Heart left ventricle (tissue), 16 donors: ENCODE measurements around the gene WASF3. TPM values are rescaled to one million over a fixed set of nuclear protein-coding genes. Genes with fewer than 3 reads are reported as not detected.

Source experiments
- ATAC-seq, 4 donors: fragments of 200-7000 bp; cut with Tn5 transposase; one replicate each; pipeline ENCODE4 v1.9.1; 2020 to 2022; ENCODE audit warnings: moderate library complexity in 4 of 4, mild to moderate bottlenecking in 3 of 4, moderate number of reproducible peaks in 1 of 4
- DNase-seq, 5 donors: peaks; one replicate each; pipeline ENCODE4 v3.0.0-alpha.2; 2020
- H3K27ac ChIP-seq, 12 donors: fragments of 200-600 bp; sonication (generic) in 4 of 12; one replicate each; pipeline versions ENCODE4 v1.5.0 to v1.8.0; 2016 to 2022; ENCODE audit warnings: mild to moderate bottlenecking in 2 of 12
- H3K27me3 ChIP-seq, 9 donors: fragments of 200-600 bp; sonication (generic) in 2 of 9; one replicate each; pipeline versions ENCODE4 v1.5.1 to v1.8.0; 2016 to 2022; ENCODE audit warnings: mild to moderate bottlenecking in 3 of 9
- H3K36me3 ChIP-seq, 9 donors: fragments of 200-600 bp; sonication (generic) in 2 of 9; one replicate each; pipeline versions ENCODE4 v1.5.0 to v1.8.0; 2018 to 2022; ENCODE audit warnings: mild to moderate bottlenecking in 2 of 9
- H3K4me1 ChIP-seq, 12 donors: fragments of 200-600 bp; sonication (generic) in 4 of 12; one replicate each; pipeline versions ENCODE4 v1.5.0 to v1.8.0; 2016 to 2022; ENCODE audit warnings: mild to moderate bottlenecking in 3 of 12
- H3K4me3 ChIP-seq, 12 donors: fragments of 200-600 bp; sonication (generic) in 4 of 12; one replicate each; pipeline versions ENCODE4 v1.5.0 to v1.8.0; 2017 to 2022; ENCODE audit warnings: mild to moderate bottlenecking in 9 of 12, moderate library complexity in 4 of 12
- H3K9me3 ChIP-seq, 12 donors: fragments of 200-600 bp; sonication (generic) in 4 of 12; one replicate each; pipeline versions ENCODE4 v1.5.0 to v1.8.0; 2016 to 2022; ENCODE audit warnings: mild to moderate bottlenecking in 1 of 12
- POLR2A ChIP-seq, 2 donors: fragments of 450-650 bp; IDR thresholded peaks; one replicate each; pipeline ENCODE4 v1.6.1; 2017; ENCODE audit warnings: antibody characterized with exemption in 2 of 2, mild to moderate bottlenecking in 2 of 2, moderate library complexity in 2 of 2
- WGBS, 4 donors: extraction: QIAGEN DNeasy Blood & Tissue Kit in 2 of 4; methylation state at CpG; one replicate each; pipeline versions ENCODE4 v1.1.5 to v1.1.7; 2013 to 2018; 5-methylcytosine and 5-hydroxymethylcytosine counted together
- intact Hi-C, 10 donors: fragments of 100-400 bp; cut with DNase I; formaldehyde crosslinking; loops; one replicate each; pipeline versions ENCODE4 v1.11.1 to v1.14.2; 2022
- polyA plus RNA-seq, 2 donors: library from polyadenylated mRNA; stranded (reverse); fragments of 200-250 nt; gene quantifications; one replicate each; pipeline ENCODE4 v1.2.3, GENCODE V29; 2013
- total RNA-seq, 9 donors: library from RNA; depleted of rRNA in 2 of 9; stranded (reverse); fragments of >200 nt in 2 of 9; fragmentation: NEBNext Ultra II Directional in 3 of 9; extraction: Animal tissue kit (Norgen Biotek cat#: 25700) in 3 of 9; gene quantifications; one replicate each; pipeline versions ENCODE4 v1.1.0 to v1.2.4, GENCODE V29; 2016 to 2023
- TF ChIP-seq, protein P1 (sequence below), 12 donors: fragments of 200-600 bp; sonication (generic) in 4 of 12; IDR thresholded peaks; one replicate each; pipeline versions ENCODE4 v1.5.0 to v1.8.0; 2018 to 2022; ENCODE audit warnings: antibody characterized with exemption in 12 of 12, mild to moderate bottlenecking in 5 of 12
- donor health status: ischemic (EF 13 %, LVEDD 7.1; RV severe dilation, severe dysfunction).
- donor health status: healthy with polysubstance abuse.
- donor health status: DM: no; HTN: yes; CAD: no.
- donor health status: DM: no; HTN: no; CAD: no.
- donor health status: ischemic (EF 25% LVEDD 6.9; RV normal size, moderate dysfunction).
- donor health status: ischemic (EF 25% LVEDD 5.7; RV mildly dilated, moderate dysfunction).
- donor health status: healthy.
- donor health status: DM: yes; HTN: yes; CAD: no.
- donor health status: ischemic (EF 35%, LVEDD 5.7; RV mildly dilated, moderate dysfunction).
- donor health status: nonischemic (EF 11% LVEDD 7.7; RV severe dilation, severe dysfunction).
- donor health status: DM: yes; HTN: yes; CAD: no.
- donor health status: PGD.
- donor health status: ischemic (EF 29% LVEDD 5.4; RV normal size, mild dysfunction).
- donor health status: nonischemic (EF 23%, LVEDD 6.1; RV moderate dilation, normal function).

WASF3 gene
- total and polyA plus RNA-seq, 11 donors, result 3.4 to 14.9 (median 10.0) TPM

DNA sequence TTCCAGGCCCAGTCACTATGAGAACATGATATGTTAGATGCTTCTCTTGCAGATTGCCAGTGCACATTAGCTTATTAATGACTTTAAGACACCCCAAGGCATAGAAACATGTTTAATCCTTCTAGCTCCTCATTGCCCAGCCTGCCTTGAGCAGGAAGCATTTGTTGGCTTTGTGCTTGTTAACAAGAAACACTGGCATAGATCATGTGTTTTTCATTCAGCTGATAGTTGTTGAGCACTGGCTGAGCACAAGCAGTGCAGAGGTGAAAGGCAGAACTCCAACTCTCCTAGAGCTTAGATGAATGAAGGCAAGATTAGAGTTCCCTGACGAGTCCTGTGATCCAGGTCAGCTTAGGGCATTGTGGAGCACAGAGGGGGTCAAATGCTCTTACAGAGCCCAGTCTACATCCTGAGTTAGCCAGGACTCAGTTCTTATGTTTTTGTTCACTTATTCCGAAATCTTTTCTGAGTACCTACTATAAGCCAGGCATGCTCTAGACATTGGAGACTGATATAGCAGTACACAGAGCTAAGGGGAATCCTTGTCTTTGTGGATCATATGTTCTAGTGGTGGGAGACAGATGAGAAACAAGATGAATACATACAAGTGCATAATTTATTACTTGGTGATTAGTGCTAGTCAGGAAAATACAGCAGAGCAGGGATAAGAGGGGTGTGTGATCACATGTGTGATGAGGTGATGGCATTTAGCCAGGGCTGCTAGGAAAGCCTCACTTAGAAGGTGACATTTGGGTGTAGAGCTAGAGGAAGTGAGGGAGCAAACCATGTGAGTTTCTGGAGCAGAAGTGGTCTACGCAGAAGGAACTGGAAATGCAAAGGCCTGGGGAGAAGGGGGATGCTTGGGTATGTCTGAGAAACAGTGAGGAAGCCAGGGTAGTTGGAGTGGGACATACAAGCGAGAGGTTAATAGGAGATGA is 101.2 kb downstream of the WASF3 start:
- WGBS, 4 donors, result 69 to 81% (median 76%) methylated on average over 4 of the region's 4 CpGs
- ATAC-seq, result peak; percentile 75 to 95 (median 90)
- TF ChIP-seq POLR2A (IDR thresholded peaks at IDR 0.05), result no peak
- TF ChIP-seq, protein P1, sequence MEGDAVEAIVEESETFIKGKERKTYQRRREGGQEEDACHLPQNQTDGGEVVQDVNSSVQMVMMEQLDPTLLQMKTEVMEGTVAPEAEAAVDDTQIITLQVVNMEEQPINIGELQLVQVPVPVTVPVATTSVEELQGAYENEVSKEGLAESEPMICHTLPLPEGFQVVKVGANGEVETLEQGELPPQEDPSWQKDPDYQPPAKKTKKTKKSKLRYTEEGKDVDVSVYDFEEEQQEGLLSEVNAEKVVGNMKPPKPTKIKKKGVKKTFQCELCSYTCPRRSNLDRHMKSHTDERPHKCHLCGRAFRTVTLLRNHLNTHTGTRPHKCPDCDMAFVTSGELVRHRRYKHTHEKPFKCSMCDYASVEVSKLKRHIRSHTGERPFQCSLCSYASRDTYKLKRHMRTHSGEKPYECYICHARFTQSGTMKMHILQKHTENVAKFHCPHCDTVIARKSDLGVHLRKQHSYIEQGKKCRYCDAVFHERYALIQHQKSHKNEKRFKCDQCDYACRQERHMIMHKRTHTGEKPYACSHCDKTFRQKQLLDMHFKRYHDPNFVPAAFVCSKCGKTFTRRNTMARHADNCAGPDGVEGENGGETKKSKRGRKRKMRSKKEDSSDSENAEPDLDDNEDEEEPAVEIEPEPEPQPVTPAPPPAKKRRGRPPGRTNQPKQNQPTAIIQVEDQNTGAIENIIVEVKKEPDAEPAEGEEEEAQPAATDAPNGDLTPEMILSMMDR (IDR thresholded peaks at IDR 0.05), result no peak
- Histone ChIP-seq H3K9me3 (no peaks in the 10 kb centered on the region), H3K27ac (peak overlapping the region in 3 of 12 donors; percentile 4 to 41 (median 13)), H3K4me3 (no peak overlapping the region), H3K27me3 (no peaks in the 10 kb centered on the region), H3K36me3 (no peaks in the 10 kb centered on the region), H3K4me1 (peaks cover 0 to 14% (median 4%) of the 10 kb centered on the region in 12 donors)
- peak in 1 of 5 donors; percentile 37 for DNase-seq
- intact Hi-C loops, result loop anchor here in 1 of 10 donors (2.0 kb wide), 1 partner anchor 40 kb away; no protein-coding TSS in a partner anchor

DNA sequence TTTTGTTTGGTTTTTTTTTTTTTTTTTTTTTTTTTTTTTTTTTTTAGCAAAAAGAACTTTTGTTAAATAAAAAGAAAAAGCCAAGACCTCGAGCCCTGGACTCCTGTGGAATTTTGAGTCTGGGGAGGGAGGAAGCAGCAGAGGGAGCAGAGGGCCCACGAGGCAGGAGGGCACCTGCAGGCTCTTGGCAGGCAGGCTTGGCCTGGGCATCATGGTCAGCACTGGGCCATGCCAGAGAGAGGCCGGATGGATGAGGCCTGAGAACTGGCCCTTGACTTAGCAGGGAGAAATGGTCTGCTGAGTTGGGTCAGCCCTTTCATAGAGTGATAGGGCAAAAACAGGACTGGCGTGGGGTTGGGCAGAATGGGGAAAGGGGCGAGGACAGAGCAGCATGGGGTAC is 102.7 kb downstream of the WASF3 start:
- intact Hi-C loops, result no loop called here
- WGBS, 4 donors, result 81 to 89% (median 83%) methylated on average over 5 of the region's 5 CpGs
- H3K27ac ChIP-seq, result no peak overlapping the region
- H3K4me3 ChIP-seq, result no peak overlapping the region
- no peaks in the 10 kb centered on the region for H3K9me3 ChIP-seq
- no peak for TF ChIP-seq POLR2A (IDR thresholded peaks at IDR 0.05)
- TF ChIP-seq, protein P1 (IDR thresholded peaks at IDR 0.05), result no peak
- H3K4me1 ChIP-seq, result peaks cover 0 to 14% (median 4%) of the 10 kb centered on the region in 12 donors
- DNase-seq (no peak), ATAC-seq (no peak)
- no peaks in the 10 kb centered on the region for H3K27me3 ChIP-seq
- no peaks in the 10 kb centered on the region for H3K36me3 ChIP-seq

DNA sequence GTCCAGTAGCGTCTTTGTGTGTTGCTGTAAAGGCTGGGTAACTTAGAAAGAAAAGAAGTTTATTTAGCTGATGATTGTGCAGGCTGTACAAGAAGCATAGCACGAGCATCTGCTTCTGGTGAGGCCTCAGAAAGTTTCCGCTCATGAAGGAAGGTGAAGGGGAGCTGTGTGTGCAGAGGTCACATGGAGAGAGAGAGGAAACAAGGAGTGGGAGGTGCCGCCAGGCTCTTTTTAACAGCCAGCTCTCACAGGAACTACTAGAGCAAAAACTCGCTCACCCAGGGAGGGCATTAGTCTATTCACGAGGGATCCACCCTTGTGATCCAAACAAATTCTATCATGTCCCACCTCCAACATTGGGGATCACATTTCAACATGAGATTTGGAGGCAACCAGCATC is 103.3 kb downstream of the WASF3 start:
- H3K4me3 ChIP-seq, result no peak overlapping the region
- intact Hi-C loops, result no loop called here
- no peaks in the 10 kb centered on the region for H3K36me3 ChIP-seq
- WGBS, 4 donors, result 72 to 79% (median 77%) methylated on average over 6 of the region's 6 CpGs
- peaks cover 0 to 14% (median 4%) of the 10 kb centered on the region in 12 donors for H3K4me1 ChIP-seq
- no peak for ATAC-seq
- no peak for DNase-seq
- no peak overlapping the region for H3K27ac ChIP-seq
- H3K27me3 ChIP-seq, result no peaks in the 10 kb centered on the region
- no peak for TF ChIP-seq POLR2A (IDR thresholded peaks at IDR 0.05)
- TF ChIP-seq, protein P1 (IDR thresholded peaks at IDR 0.05), result no peak
- H3K9me3 ChIP-seq, result no peaks in the 10 kb centered on the region

DNA sequence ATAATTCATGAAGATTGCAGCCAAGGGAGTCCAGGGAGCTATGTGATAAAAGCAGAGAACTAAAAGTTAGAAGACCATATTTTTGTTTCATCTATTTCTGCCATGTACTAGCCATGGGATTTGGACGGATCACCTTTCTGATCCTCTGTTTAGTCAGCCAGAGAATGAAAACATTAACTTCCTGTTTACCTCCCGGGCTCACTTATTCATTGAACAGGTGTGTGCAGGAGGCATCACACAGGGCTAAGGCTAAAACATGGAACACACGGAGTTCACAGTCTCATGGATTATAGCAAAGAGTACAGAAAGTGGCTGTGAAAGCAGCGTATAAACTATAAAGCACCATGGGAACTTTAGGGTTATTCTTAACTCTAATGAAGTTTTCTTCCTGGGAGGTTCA is 106.3 kb downstream of the WASF3 start:
- Histone ChIP-seq H3K36me3 (peaks cover 0 to 11% (median 0%) of the 10 kb centered on the region in 9 donors), H3K9me3 (no peaks in the 10 kb centered on the region), H3K27me3 (no peaks in the 10 kb centered on the region), H3K4me3 (no peak overlapping the region), H3K4me1 (peaks cover 0 to 7% (median under 1%) of the 10 kb centered on the region in 12 donors), H3K27ac (no peak overlapping the region)
- TF ChIP-seq, protein P1 (IDR thresholded peaks at IDR 0.05), result no peak
- no peak for TF ChIP-seq POLR2A (IDR thresholded peaks at IDR 0.05)
- no peak for ATAC-seq
- intact Hi-C loops, result no loop called here
- 58 to 70% (median 67%) methylated on average over 4 of the region's 4 CpGs for WGBS, 4 donors
- no peak for DNase-seq
